ENCODE measurements around the gene MED13L. TPM values are rescaled to one million over a fixed set of nuclear protein-coding genes. Genes with fewer than 3 reads are reported as not detected.
A peak's percentile ranks its signal among the peaks of the same experiment; 100 is the strongest.

The MED13L gene
- total and polyA plus RNA-seq, 4 donors = 7.9 to 94.0 (median 37.7) TPM

GRCh38 chr12:116126610-116127009, 150.9 kb downstream of the MED13L start:
- TF ChIP-seq JUND (IDR thresholded peaks at IDR 0.05) = no peak
- TF ChIP-seq FOXA2 (IDR thresholded peaks at IDR 0.05) = no peak
- no peak for TF ChIP-seq YY1 (IDR thresholded peaks at IDR 0.05)
- peaks cover 9 to 57% (median 45%) of the 10 kb centered on the region in 4 donors for H3K4me1 ChIP-seq (ENCODE audit: control insufficient read depth in 4 of 4, insufficient read depth in 4 of 4, low read length in 3 of 4)
- no peaks in the 10 kb centered on the region for H3K27me3 ChIP-seq (ENCODE audit: control insufficient read depth in 4 of 4, insufficient read depth in 4 of 4, low read length in 3 of 4)
- H3K9me3 ChIP-seq (ENCODE audit: control insufficient read depth in 4 of 4, low read length in 3 of 4) = no peaks in the 10 kb centered on the region
- H3K9ac ChIP-seq (ENCODE audit: low read depth in 1 of 2, low read length in 2 of 2) = no peak overlapping the region
- H3K36me3 ChIP-seq (ENCODE audit: control insufficient read depth in 4 of 4, insufficient read depth in 3 of 4, low read depth in 1 of 4, low read length in 3 of 4) = no peaks in the 10 kb centered on the region
- no peak overlapping the region for H3K4me3 ChIP-seq (ENCODE audit: low read depth in 1 of 3, low read length in 3 of 3)
- DNase-seq (ENCODE audit: low spot score) = no peak
- no peak overlapping the region for H3K27ac ChIP-seq (ENCODE audit: low read depth in 1 of 2, low read length in 2 of 2)

- TF ChIP-seq HNF4A (conservative IDR thresholded peaks at IDR 0.05) (peak; percentile 23 to 29), GABPA (IDR thresholded peaks at IDR 0.05 in 1 of 2, conservative IDR thresholded peaks at IDR 0.05 in 1 of 2) (no peak), SP1 (IDR thresholded peaks at IDR 0.05) (no peak), EGR1 (IDR thresholded peaks at IDR 0.05; ENCODE audit: low read depth in 2 of 2) (no peak), RXRA (IDR thresholded peaks at IDR 0.05) (peak; percentile 9 to 30)
- Histone ChIP-seq H3K27me3 (ENCODE audit: control insufficient read depth in 4 of 4, insufficient read depth in 4 of 4, low read length in 3 of 4) (no peaks in the 10 kb centered on the region), H3K9ac (ENCODE audit: low read depth in 1 of 2, low read length in 2 of 2) (no peak overlapping the region), H3K36me3 (ENCODE audit: control insufficient read depth in 4 of 4, insufficient read depth in 3 of 4, low read depth in 1 of 4, low read length in 3 of 4) (no peaks in the 10 kb centered on the region), H3K9me3 (ENCODE audit: control insufficient read depth in 4 of 4, low read length in 3 of 4) (no peaks in the 10 kb centered on the region), H3K4me1 (ENCODE audit: control insufficient read depth in 4 of 4, insufficient read depth in 4 of 4, low read length in 3 of 4) (peaks cover 12 to 57% (median 46%) of the 10 kb centered on the region in 4 donors), H3K4me3 (ENCODE audit: low read depth in 1 of 3, low read length in 3 of 3) (no peak overlapping the region), H3K27ac (ENCODE audit: low read depth in 1 of 2, low read length in 2 of 2) (peak overlapping the region in 1 of 2 donors; percentile 18)
- DNase-seq (ENCODE audit: low spot score) = no peak
- WGBS = 39% methylated on average over 4 of the region's 4 CpGs
These were observed 151.4 kb downstream of the MED13L start for GRCh38 chr12:116125956-116126566.

- no peaks in the 10 kb centered on the region for H3K9me3 ChIP-seq (ENCODE audit: control insufficient read depth in 4 of 4, low read length in 3 of 4)
- no peak for TF ChIP-seq HNF4A (conservative IDR thresholded peaks at IDR 0.05)
- no peak for TF ChIP-seq RXRA (IDR thresholded peaks at IDR 0.05)
- TF ChIP-seq ZBTB33 (IDR thresholded peaks at IDR 0.05) = no peak
- TF ChIP-seq EGR1 (IDR thresholded peaks at IDR 0.05; ENCODE audit: low read depth in 2 of 2) = no peak
- TF ChIP-seq ATF3 (IDR thresholded peaks at IDR 0.05) = no peak
- TF ChIP-seq CTCF (IDR thresholded peaks at IDR 0.05; ENCODE audit: low read depth, low read length, missing input control) = no peak
- no peak for TF ChIP-seq JUND (IDR thresholded peaks at IDR 0.05)
- no peak for TF ChIP-seq MAX (IDR thresholded peaks at IDR 0.05)
- no peak for TF ChIP-seq REST (IDR thresholded peaks at IDR 0.05)
- TF ChIP-seq YY1 (IDR thresholded peaks at IDR 0.05) = no peak
- no peak for TF ChIP-seq FOXA2 (IDR thresholded peaks at IDR 0.05)
- TF ChIP-seq NR2F2 (IDR thresholded peaks at IDR 0.05) = no peak
- no peak overlapping the region for H3K4me3 ChIP-seq (ENCODE audit: low read depth in 1 of 3, low read length in 3 of 3)
- peaks cover 12 to 55% (median 45%) of the 10 kb centered on the region in 4 donors for H3K4me1 ChIP-seq (ENCODE audit: control insufficient read depth in 4 of 4, insufficient read depth in 4 of 4, low read length in 3 of 4)
- no peaks in the 10 kb centered on the region for H3K36me3 ChIP-seq (ENCODE audit: control insufficient read depth in 4 of 4, insufficient read depth in 3 of 4, low read depth in 1 of 4, low read length in 3 of 4)
- DNase-seq (ENCODE audit: low spot score) = no peak
- H3K27me3 ChIP-seq (ENCODE audit: control insufficient read depth in 4 of 4, insufficient read depth in 4 of 4, low read length in 3 of 4) = no peaks in the 10 kb centered on the region
- WGBS = 58% methylated on average over 2 of the region's 2 CpGs
- no peak overlapping the region for H3K27ac ChIP-seq (ENCODE audit: low read depth in 1 of 2, low read length in 2 of 2)
- H3K9ac ChIP-seq (ENCODE audit: low read depth in 1 of 2, low read length in 2 of 2) = no peak overlapping the region
These were observed 152.4 kb downstream of the MED13L start for GRCh38 chr12:116125084-116125483.
